Measurements from ENCODE around the gene TMEM123. TPM values are rescaled to one million over a fixed set of nuclear protein-coding genes. Genes with fewer than 3 reads are reported as not detected.

The TMEM123 gene
- total and polyA plus RNA-seq, 2 of the 8 experiments (the other 6 are each of a cell fraction or from before 2014, with no cell fraction given) = 75.5 to 80.1 TPM

- H3K79me1 ChIP-seq (ENCODE audit: low read depth, low read length) = no peaks in the 10 kb centered on the region
- no peak overlapping the region for H3K56ac ChIP-seq (replicated peaks; ENCODE audit: insufficient read length, low read depth, low read length)
- H4K8ac ChIP-seq (ENCODE audit: extremely low read depth, insufficient read depth, low read length) = no peak overlapping the region
- H2BK120ac ChIP-seq (replicated peaks; ENCODE audit: low read depth, low read length) = no peak overlapping the region
- no peak overlapping the region for H3K14ac ChIP-seq (ENCODE audit: insufficient read length)
- H3K79me2 ChIP-seq (ENCODE audit: control insufficient read depth in 1 of 2, insufficient read depth in 2 of 2, low read length in 2 of 2) = peaks cover 0 to 10% of the 10 kb centered on the region in 2 experiments; a peak in 1 of 4 replicates
- H2BK5ac ChIP-seq (ENCODE audit: low read depth, low read length) = no peak overlapping the region
- peaks cover 0 to 16% (median 4%) of the 10 kb centered on the region in 4 experiments; a peak in 3 of 8 replicates for H3K36me3 ChIP-seq (ENCODE audit: control insufficient read depth in 2 of 4, insufficient read depth in 4 of 4, low read length in 3 of 4)
- no peak overlapping the region for H3K27ac ChIP-seq (ENCODE audit: low read depth, low read length)
- H4K5ac ChIP-seq (ENCODE audit: insufficient read length, low read depth, low read length) = no peak overlapping the region
- H3K4ac ChIP-seq (replicated peaks; ENCODE audit: insufficient read length, low read depth, low read length) = no peak overlapping the region
- no peaks in the 10 kb centered on the region for H3K9me3 ChIP-seq (ENCODE audit: insufficient read depth in 2 of 2, low read depth in 1 of 2, low read length in 1 of 2)
- H2BK12ac ChIP-seq (ENCODE audit: low read depth, low read length) = no peak overlapping the region
- no peak overlapping the region for H2BK15ac ChIP-seq (ENCODE audit: low read length)
- H3K4me2 ChIP-seq (ENCODE audit: insufficient read depth in 1 of 2, low read depth in 2 of 2, low read length in 2 of 2) = no peak overlapping the region
- no peak for DNase-seq (ENCODE audit: low read depth in 1 of 2, low spot score in 2 of 2)
- no peak overlapping the region for H2AK5ac ChIP-seq (ENCODE audit: low read depth, low read length)
- no peak overlapping the region for H2AFZ ChIP-seq (ENCODE audit: low read length)
- no peak overlapping the region for H3K4me3 ChIP-seq (ENCODE audit: extremely low read depth in 1 of 4, insufficient read depth in 2 of 4, low read depth in 3 of 4, low read length in 4 of 4)
- H4K91ac ChIP-seq (replicated peaks; ENCODE audit: insufficient read length, low read length) = no peak overlapping the region
- H4K20me1 ChIP-seq (replicated peaks in 1 of 2; ENCODE audit: control insufficient read depth in 1 of 2, insufficient read depth in 2 of 2, low read length in 2 of 2) = peaks cover 0 to 1% of the 10 kb centered on the region in 2 experiments
- H3K18ac ChIP-seq (ENCODE audit: extremely low read depth, low read length) = no peak overlapping the region
- no peak overlapping the region for H3K23ac ChIP-seq (ENCODE audit: insufficient read length)
- H3K9ac ChIP-seq (replicated peaks in 1 of 4; ENCODE audit: extremely low read depth in 1 of 4, low read depth in 3 of 4, low read length in 3 of 4) = no peak overlapping the region
- no peaks in the 10 kb centered on the region for H3K27me3 ChIP-seq (replicated peaks in 1 of 4; ENCODE audit: control insufficient read depth in 3 of 4, extremely low read depth in 1 of 4, insufficient read depth in 3 of 4, low read length in 3 of 4)
- no peak for FAIRE-seq
- no peak for TF ChIP-seq EP300 (IDR thresholded peaks at IDR 0.05; ENCODE audit: borderline replicate concordance in 1 of 2, low read depth in 2 of 2, low read length in 2 of 2)
- TF ChIP-seq SAP30 (IDR thresholded peaks at IDR 0.05; ENCODE audit: insufficient read depth, insufficient replicate concordance, low read length) = no peak
- no peak for TF ChIP-seq USF2 (IDR thresholded peaks at IDR 0.05; ENCODE audit: low read length)
- no peak for TF ChIP-seq POLR2A (IDR thresholded peaks at IDR 0.05; ENCODE audit: control extremely low read depth in 1 of 2, low read depth in 2 of 2, low read length in 2 of 2)
- TF ChIP-seq CTBP2 (IDR thresholded peaks at IDR 0.05; ENCODE audit: borderline replicate concordance, insufficient read depth, insufficient read length, low read length) = no peak
- TF ChIP-seq BACH1 (IDR thresholded peaks at IDR 0.05; ENCODE audit: low read length) = no peak
- no peak for TF ChIP-seq CREB1 (IDR thresholded peaks at IDR 0.05)
- no peak for TF ChIP-seq ASH2L (IDR thresholded peaks at IDR 0.05; ENCODE audit: low read length)
- 0 out of 2 replicates have a peak, but pooled peaks cover 2% of the 10 kb centered on the region for H3K23me2 ChIP-seq (ENCODE audit: low read depth, low read length)
- H2BK20ac ChIP-seq (ENCODE audit: low read length) = no peak overlapping the region
- peaks cover 0 to 5% (median 3%) of the 10 kb centered on the region in 4 experiments; a peak in 5 of 7 replicates for H3K4me1 ChIP-seq (replicated peaks in 1 of 4; ENCODE audit: control insufficient read depth in 3 of 4, insufficient read depth in 4 of 4, low read length in 3 of 4)
- CTCF ChIA-PET (ENCODE audit: partially characterized antibody) = interaction anchor here (1.2 to 2.7 kb wide), 3 partner anchors 11 to 37 kb away, joined by 3 to 14 read pairs (median 8); no protein-coding TSS in a partner anchor
- POLR2A ChIA-PET (ENCODE audit: partially characterized antibody) = no interaction called here
Measured at GRCh38 chr11:102378818-102379217, 73.7 kb downstream of the TMEM123 start.
